CD8-positive, alpha-beta memory T cell (primary cell): ENCODE measurements around the gene RPA1. TPM values are rescaled to one million over a fixed set of nuclear protein-coding genes. Genes with fewer than 3 reads are reported as not detected.

ENCODE experiments used
- CTCF ChIA-PET: fragments of 350-600 bp; sonication (Branson Sonifier 250); formaldehyde crosslinking; loops from one replicate; lab custom pipeline; 2021; ENCODE audit warnings: antibody characterized with exemption; lab: Charles Lee
- POLR2A ChIA-PET: fragments of 350-600 bp; sonication (Branson Sonifier 250); formaldehyde crosslinking; loops from one replicate; lab custom pipeline; 2021; ENCODE audit warnings: antibody characterized with exemption; lab: Charles Lee
- DNase-seq, 5 donors: peaks; one replicate each; pipeline versions ENCODE4 v3.0.0 to v3.0.0-alpha.2; 2020 to 2022; ENCODE audit warnings: mixed read lengths in 1 of 5
- H3K27ac ChIP-seq: one replicate; pipeline ENCODE4 v1.7.0; 2013; ENCODE audit warnings: low read depth, mild to moderate bottlenecking, low read length, moderate library complexity
- H3K27me3 ChIP-seq: 2 replicates; pipeline ENCODE4 v1.7.0; 2013; ENCODE audit warnings: low read length, mild to moderate bottlenecking; ENCODE audit not compliant: insufficient read depth, poor library complexity, severe bottlenecking
- H3K36me3 ChIP-seq: 2 replicates; pipeline ENCODE4 v1.7.0; 2013; ENCODE audit warnings: mild to moderate bottlenecking, low read length, moderate library complexity; ENCODE audit not compliant: insufficient read depth
- H3K4me1 ChIP-seq: 2 replicates; pipeline ENCODE4 v1.7.0; 2013; ENCODE audit warnings: mild to moderate bottlenecking, low read length, moderate library complexity; ENCODE audit not compliant: insufficient read depth
- H3K4me3 ChIP-seq: 2 replicates; pipeline ENCODE4 v1.7.0; 2013; ENCODE audit warnings: mild to moderate bottlenecking, low read length
- H3K9me3 ChIP-seq: 2 replicates; pipeline ENCODE4 v1.7.0; 2013; ENCODE audit warnings: mild to moderate bottlenecking, low read length
- H3K27ac Mint-ChIP-seq, 8 donors: one replicate each; pipeline ENCODE4 v1.8.0; 2020 to 2021; ENCODE audit warnings: mixed read lengths in 8 of 8, mild to moderate bottlenecking in 6 of 8, inconsistent platforms in 3 of 8, moderate library complexity in 3 of 8
- H3K27me3 Mint-ChIP-seq, 2 donors: one replicate each; pipeline ENCODE4 v1.8.0; 2020 to 2021; ENCODE audit warnings: mixed read lengths in 2 of 2, mild to moderate bottlenecking in 1 of 2, moderate library complexity in 1 of 2
- H3K36me3 Mint-ChIP-seq, 3 donors: one replicate each; pipeline ENCODE4 v1.8.0; 2020 to 2021; ENCODE audit warnings: mixed read lengths in 3 of 3, inconsistent platforms in 1 of 3, mild to moderate bottlenecking in 1 of 3
- H3K4me1 Mint-ChIP-seq, 3 donors: one replicate each; pipeline ENCODE4 v1.8.0; 2020 to 2021; ENCODE audit warnings: mixed read lengths in 3 of 3, inconsistent platforms in 1 of 3, mild to moderate bottlenecking in 1 of 3
- H3K4me3 Mint-ChIP-seq, 7 donors: one replicate each; pipeline ENCODE4 v1.8.0; 2020 to 2021; ENCODE audit warnings: mixed read lengths in 7 of 7, mild to moderate bottlenecking in 6 of 7, moderate library complexity in 4 of 7, inconsistent platforms in 2 of 7
- H3K9me3 Mint-ChIP-seq, 5 donors: one replicate each; pipeline ENCODE4 v1.8.0; 2020 to 2022; ENCODE audit warnings: mixed read lengths in 5 of 5, mild to moderate bottlenecking in 3 of 5, moderate library complexity in 2 of 5, inconsistent platforms in 1 of 5
- polyA plus RNA-seq: library from polyadenylated mRNA; unstranded; fragments of 300-500 nt; fragmentation: Illumina TruSeq; gene quantifications from one replicate; pipeline ENCODE4 v1.2.3, GENCODE V29; 2021
- total RNA-seq, 2 experiments: library from RNA; stranded (reverse); gene quantifications; one replicate each; pipeline ENCODE4 v1.2.3, GENCODE V29; 2021

Gene RPA1
- total and polyA plus RNA-seq, 3 experiments from 2014 or later, result 92.3 to 192 (median 168) TPM

- Mint-ChIP-seq H3K4me3 (no peak overlapping the region), H3K9me3 (no peaks in the 10 kb centered on the region), H3K4me1 (peaks cover 2 to 8% (median 2%) of the 10 kb centered on the region in 3 donors), H3K36me3 (peaks cover 16 to 88% (median 18%) of the 10 kb centered on the region in 3 donors), H3K27ac (peak overlapping the region in 1 of 8 donors; percentile 88), H3K27me3 (no peaks in the 10 kb centered on the region)
- Histone ChIP-seq H3K36me3 (peaks cover 58% of the 10 kb centered on the region), H3K27ac (no peak overlapping the region), H3K4me1 (peaks cover 6% of the 10 kb centered on the region), H3K9me3 (no peaks in the 10 kb centered on the region), H3K4me3 (no peak overlapping the region), H3K27me3 (no peaks in the 10 kb centered on the region)
- DNase-seq, result no peak
- ChIA-PET POLR2A (no interaction called here), CTCF (interaction anchor here (1.1 to 1.9 kb wide), 2 partner anchors 209 to 403 kb away, joined by 3 to 4 read pairs; no protein-coding TSS in a partner anchor)
Measured at GRCh38 chr17:1878419-1879121, 48.8 kb downstream of the RPA1 start.

GRCh38 chr17:1880851-1881630 lies 51.2 kb downstream of the RPA1 start:
- Mint-ChIP-seq H3K4me3 (no peak overlapping the region), H3K9me3 (no peaks in the 10 kb centered on the region), H3K36me3 (peaks cover 23 to 89% (median 32%) of the 10 kb centered on the region in 3 donors), H3K4me1 (no peaks in the 10 kb centered on the region), H3K27me3 (no peaks in the 10 kb centered on the region), H3K27ac (peak overlapping the region in 1 of 8 donors; percentile 40)
- Histone ChIP-seq H3K9me3 (no peaks in the 10 kb centered on the region), H3K4me3 (no peak overlapping the region), H3K4me1 (no peaks in the 10 kb centered on the region), H3K27ac (no peak overlapping the region), H3K36me3 (peaks cover 67% of the 10 kb centered on the region), H3K27me3 (no peaks in the 10 kb centered on the region)
- POLR2A ChIA-PET, result interaction anchor here (0.5 kb wide), 1 partner anchor 129 kb away, joined by 6 read pairs; no protein-coding TSS in a partner anchor
- CTCF ChIA-PET, result interaction anchor here (0.9 to 1.6 kb wide), 4 partner anchors 11 to 364 kb away, joined by 3 to 8 read pairs (median 4); no protein-coding TSS in a partner anchor
- DNase-seq, result no peak

GRCh38 chr17:1882836-1883235 lies 53.0 kb downstream of the RPA1 start:
- POLR2A ChIA-PET, result no interaction called here

GRCh38 chr17:1883536-1883935 lies 53.7 kb downstream of the RPA1 start:
- Mint-ChIP-seq H3K4me3 (no peak overlapping the region), H3K9me3 (no peaks in the 10 kb centered on the region), H3K4me1 (no peaks in the 10 kb centered on the region), H3K27ac (no peak overlapping the region), H3K36me3 (peaks cover 22 to 90% (median 34%) of the 10 kb centered on the region in 3 donors), H3K27me3 (no peaks in the 10 kb centered on the region)
- H3K4me3 ChIP-seq, result no peak overlapping the region
- H3K27me3 ChIP-seq, result no peaks in the 10 kb centered on the region
- CTCF ChIA-PET, result interaction anchor here (0.6 to 1.7 kb wide), 4 partner anchors 12 to 142 kb away, joined by 3 to 5 read pairs (median 4); partner anchors contain the start of gene RTN4RL1
- DNase-seq, result no peak
- peaks cover 56% of the 10 kb centered on the region for H3K36me3 ChIP-seq
- POLR2A ChIA-PET, result no interaction called here
- no peaks in the 10 kb centered on the region for H3K9me3 ChIP-seq
- no peaks in the 10 kb centered on the region for H3K4me1 ChIP-seq
- H3K27ac ChIP-seq, result no peak overlapping the region

More at GRCh38 chr17:1882836-1883235, 53.0 kb downstream of the RPA1 start:
- Mint-ChIP-seq H3K9me3 (no peaks in the 10 kb centered on the region), H3K27me3 (no peaks in the 10 kb centered on the region), H3K4me3 (no peak overlapping the region), H3K4me1 (no peaks in the 10 kb centered on the region), H3K36me3 (peaks cover 16 to 90% (median 31%) of the 10 kb centered on the region in 3 donors), H3K27ac (peak overlapping the region in 1 of 8 donors; percentile 31)
- H3K4me1 ChIP-seq, result no peaks in the 10 kb centered on the region
- H3K27ac ChIP-seq, result no peak overlapping the region
- peaks cover 54% of the 10 kb centered on the region for H3K36me3 ChIP-seq
- no peaks in the 10 kb centered on the region for H3K9me3 ChIP-seq
- no peaks in the 10 kb centered on the region for H3K27me3 ChIP-seq
- peak in 2 of 5 donors; percentile 16 to 26 for DNase-seq
- no peak overlapping the region for H3K4me3 ChIP-seq
- CTCF ChIA-PET, result interaction anchor here (0.6 to 1.7 kb wide), 8 partner anchors 11 to 362 kb away, joined by 3 to 8 read pairs (median 4); partner anchors contain the start of gene RTN4RL1

- Histone ChIP-seq H3K4me3 (no peak overlapping the region), H3K4me1 (no peaks in the 10 kb centered on the region), H3K27me3 (no peaks in the 10 kb centered on the region), H3K36me3 (peaks cover 49% of the 10 kb centered on the region), H3K27ac (no peak overlapping the region), H3K9me3 (no peaks in the 10 kb centered on the region)
- ChIA-PET CTCF (no interaction called here), POLR2A (no interaction called here)
- peaks cover 25 to 89% (median 36%) of the 10 kb centered on the region in 3 donors for H3K36me3 Mint-ChIP-seq
- H3K27ac Mint-ChIP-seq, result peak overlapping the region in 3 of 8 donors; percentile 43 to 76 (median 47)
- no peaks in the 10 kb centered on the region for H3K27me3 Mint-ChIP-seq
- no peaks in the 10 kb centered on the region for H3K9me3 Mint-ChIP-seq
- peaks cover 10 to 12% (median 12%) of the 10 kb centered on the region in 3 donors for H3K4me1 Mint-ChIP-seq
- H3K4me3 Mint-ChIP-seq, result no peak overlapping the region
- peak in 1 of 5 donors; percentile 18 for DNase-seq
Measured at GRCh38 chr17:1888741-1889140, 58.9 kb downstream of the RPA1 start.

GRCh38 chr17:1890758-1891450 lies 61.1 kb downstream of the RPA1 start:
- Histone ChIP-seq H3K9me3 (no peaks in the 10 kb centered on the region), H3K27me3 (no peaks in the 10 kb centered on the region), H3K27ac (peak overlapping the region; percentile 57), H3K4me3 (no peak overlapping the region), H3K36me3 (peaks cover 44% of the 10 kb centered on the region), H3K4me1 (no peaks in the 10 kb centered on the region)
- Mint-ChIP-seq H3K4me3 (peak overlapping the region in 6 of 7 donors; percentile 7 to 71 (median 62)), H3K9me3 (no peaks in the 10 kb centered on the region), H3K4me1 (peaks cover 10 to 12% (median 12%) of the 10 kb centered on the region in 3 donors), H3K36me3 (peaks cover 16 to 86% (median 28%) of the 10 kb centered on the region in 3 donors), H3K27me3 (no peaks in the 10 kb centered on the region), H3K27ac (peak overlapping the region; percentile 82 to 97 (median 93))
- ChIA-PET CTCF (interaction anchor here (1.2 kb wide), 1 partner anchor 23 kb away, joined by 3 read pairs; no protein-coding TSS in a partner anchor), POLR2A (no interaction called here)
- DNase-seq, result peak; percentile 11 to 71 (median 23)

- Histone ChIP-seq H3K36me3 (peaks cover 63% of the 10 kb centered on the region), H3K9me3 (no peaks in the 10 kb centered on the region), H3K27ac (no peak overlapping the region), H3K27me3 (no peaks in the 10 kb centered on the region), H3K4me1 (no peaks in the 10 kb centered on the region), H3K4me3 (no peak overlapping the region)
- H3K9me3 Mint-ChIP-seq, result no peaks in the 10 kb centered on the region
- DNase-seq, result no peak
- peaks cover 10 to 12% (median 12%) of the 10 kb centered on the region in 3 donors for H3K4me1 Mint-ChIP-seq
- CTCF ChIA-PET, result interaction anchor here (0.7 to 1.4 kb wide), 2 partner anchors 13 to 245 kb away, joined by 3 read pairs; partner anchors contain the start of gene RILP
- H3K36me3 Mint-ChIP-seq, result peaks cover 4 to 90% (median 31%) of the 10 kb centered on the region in 3 donors
- no peaks in the 10 kb centered on the region for H3K27me3 Mint-ChIP-seq
- POLR2A ChIA-PET, result no interaction called here
- no peak overlapping the region for H3K27ac Mint-ChIP-seq
- no peak overlapping the region for H3K4me3 Mint-ChIP-seq
Measured at GRCh38 chr17:1894753-1895339, 65.0 kb downstream of the RPA1 start.
